WTC11 (cell line): ENCODE results near the gene PC. TPM values are rescaled to one million over a fixed set of nuclear protein-coding genes. Genes with fewer than 3 reads are reported as not detected.

Experiments used
- ATAC-seq: fragments of 200-7000 bp; cut with Tn5 transposase; 2 replicates; pipeline ENCODE4 v1.10.0; 2021; ENCODE audit warnings: mild to moderate bottlenecking, moderate library complexity
- CTCF ChIA-PET: fragments of 300-600 bp; sonication (Branson Sonifier 250); formaldehyde crosslinking; loops from one replicate; lab custom pipeline; 2021; ENCODE audit warnings: antibody characterized with exemption; lab: Charles Lee
- POLR2A ChIA-PET: fragments of 350-600 bp; sonication (Branson Sonifier 250); formaldehyde crosslinking; loops from one replicate; lab custom pipeline; 2021; ENCODE audit warnings: antibody characterized with exemption; lab: Charles Lee
- DNase-seq: peaks from one replicate; pipeline ENCODE4 v3.0.0; 2021; ENCODE audit warnings: low spot score
- H3K27ac Mint-ChIP-seq: 2 replicates; pipeline ENCODE4 v1.8.0; 2021; ENCODE audit warnings: mixed read lengths
- H3K27me3 Mint-ChIP-seq: 2 replicates; pipeline ENCODE4 v1.8.0; 2021; ENCODE audit warnings: low read depth, mild to moderate bottlenecking, moderate library complexity, mixed read lengths
- H3K36me3 Mint-ChIP-seq: 2 replicates; pipeline ENCODE4 v1.8.0; 2021; ENCODE audit warnings: mixed read lengths
- H3K4me1 Mint-ChIP-seq: 2 replicates; pipeline ENCODE4 v1.8.0; 2022; ENCODE audit warnings: mixed read lengths
- H3K4me3 Mint-ChIP-seq: 2 replicates; pipeline ENCODE4 v1.8.0; 2021; ENCODE audit warnings: mild to moderate bottlenecking, moderate library complexity, mixed read lengths
- H3K9me3 Mint-ChIP-seq: 2 replicates; pipeline ENCODE4 v1.8.0; 2021; ENCODE audit warnings: mixed read lengths
- CREM ChIP-seq: sonication (generic); formaldehyde crosslinking; IDR thresholded peaks from 2 replicates; pipeline ENCODE4 v1.8.1; 2022; ENCODE audit warnings: mild to moderate bottlenecking, missing genetic modification reagents, moderate library complexity
- EMX1 ChIP-seq: fragments of 250-450 bp; sonication (Bioruptor Pico); IDR thresholded peaks from 2 replicates; pipeline ENCODE4 v1.8.0; 2021; ENCODE audit warnings: mild to moderate bottlenecking
- ERG ChIP-seq: fragments of 250-450 bp; sonication (Bioruptor Pico); IDR thresholded peaks from 2 replicates; pipeline ENCODE4 v1.8.0; 2021; ENCODE audit warnings: mild to moderate bottlenecking
- ESRRA ChIP-seq: sonication (generic); formaldehyde crosslinking; IDR thresholded peaks from 2 replicates; pipeline ENCODE4 v1.8.1; 2022; ENCODE audit warnings: mild to moderate bottlenecking, missing genetic modification reagents, borderline replicate concordance
- FOXJ3 ChIP-seq: sonication (generic); formaldehyde crosslinking; IDR thresholded peaks from 2 replicates; pipeline ENCODE4 v1.9.0; 2021; ENCODE audit warnings: missing genetic modification reagents, mild to moderate bottlenecking, borderline replicate concordance
- FOXK1 ChIP-seq: sonication (generic); formaldehyde crosslinking; IDR thresholded peaks from 2 replicates; pipeline ENCODE4 v1.8.0; 2022; ENCODE audit warnings: mild to moderate bottlenecking, moderate library complexity, missing genetic modification reagents
- GRHL2 ChIP-seq: fragments of 250-450 bp; sonication (Bioruptor Pico); IDR thresholded peaks from 2 replicates; pipeline ENCODE4 v1.8.0; 2022; ENCODE audit warnings: mild to moderate bottlenecking, moderate library complexity; ENCODE audit not compliant: insufficient replicate concordance, severe bottlenecking
- IRF1 ChIP-seq: sonication (generic); formaldehyde crosslinking; IDR thresholded peaks from 2 replicates; pipeline ENCODE4 v1.8.0; 2023; ENCODE audit warnings: missing genetic modification reagents
- IRF2 ChIP-seq: sonication (generic); formaldehyde crosslinking; IDR thresholded peaks from 2 replicates; pipeline ENCODE4 v1.8.0; 2022; ENCODE audit warnings: low read depth, missing genetic modification reagents, borderline replicate concordance
- JAZF1 ChIP-seq: fragments of 250-450 bp; sonication (Bioruptor Pico); IDR thresholded peaks from 2 replicates; pipeline ENCODE4 v1.9.0; 2021; ENCODE audit warnings: moderate library complexity, mild to moderate bottlenecking, inconsistent platforms
- MAX ChIP-seq: sonication (generic); formaldehyde crosslinking; IDR thresholded peaks from 2 replicates; pipeline ENCODE4 v1.8.0; 2022; ENCODE audit warnings: mild to moderate bottlenecking, missing genetic modification reagents
- NFYB ChIP-seq: sonication (generic); formaldehyde crosslinking; conservative IDR thresholded peaks from 2 replicates; pipeline ENCODE4 v1.8.0; 2022; ENCODE audit warnings: low read depth, missing genetic modification reagents
- SMAD4 ChIP-seq: sonication (generic); formaldehyde crosslinking; IDR thresholded peaks from 2 replicates; pipeline ENCODE4 v1.8.0; 2022; ENCODE audit warnings: mild to moderate bottlenecking, missing genetic modification reagents
- ZNF219 ChIP-seq: sonication (generic); formaldehyde crosslinking; IDR thresholded peaks from 2 replicates; pipeline ENCODE4 v1.8.0; 2023; ENCODE audit warnings: missing genetic modification reagents, mild to moderate bottlenecking, borderline replicate concordance
- ZNF425 ChIP-seq: fragments of 250-450 bp; sonication (Bioruptor Pico); conservative IDR thresholded peaks from 2 replicates; pipeline ENCODE4 v1.9.0; 2021; ENCODE audit warnings: mild to moderate bottlenecking
- total RNA-seq: library from RNA; stranded (reverse); gene quantifications from 3 replicates; pipeline ENCODE4 v1.2.3, GENCODE V29; 2021
- TF ChIP-seq, protein P1 (sequence below): fragments of 250-450 bp; sonication (Bioruptor Pico); IDR thresholded peaks from 2 replicates; pipeline ENCODE4 v1.9.0; 2021; ENCODE audit warnings: mild to moderate bottlenecking
- TF ChIP-seq, protein P2 (sequence below): sonication (generic); formaldehyde crosslinking; IDR thresholded peaks from 2 replicates; pipeline ENCODE4 v1.8.1; 2022; ENCODE audit warnings: low read depth, mild to moderate bottlenecking, moderate library complexity, missing genetic modification reagents, borderline replicate concordance
- TF ChIP-seq, protein P3 (sequence below): sonication (generic); formaldehyde crosslinking; IDR thresholded peaks from 2 replicates; pipeline ENCODE4 v1.8.1; 2023; ENCODE audit warnings: mild to moderate bottlenecking, moderate library complexity, missing genetic modification reagents
- TF ChIP-seq, protein P4 (sequence below): sonication (generic); formaldehyde crosslinking; IDR thresholded peaks from 2 replicates; pipeline ENCODE4 v1.8.1; 2023; ENCODE audit warnings: mild to moderate bottlenecking, missing genetic modification reagents, moderate library complexity

The PC gene
- total RNA-seq, 1 experiment from 2014 or later, result 27.2 TPM

- Mint-ChIP-seq H3K9me3 (no peaks in the 10 kb centered on the region), H3K27ac (no peak overlapping the region)
- POLR2A ChIA-PET, result no interaction called here
These were observed 123.2 kb downstream of the PC start for GRCh38 chr11:66834943-66835342.

DNA sequence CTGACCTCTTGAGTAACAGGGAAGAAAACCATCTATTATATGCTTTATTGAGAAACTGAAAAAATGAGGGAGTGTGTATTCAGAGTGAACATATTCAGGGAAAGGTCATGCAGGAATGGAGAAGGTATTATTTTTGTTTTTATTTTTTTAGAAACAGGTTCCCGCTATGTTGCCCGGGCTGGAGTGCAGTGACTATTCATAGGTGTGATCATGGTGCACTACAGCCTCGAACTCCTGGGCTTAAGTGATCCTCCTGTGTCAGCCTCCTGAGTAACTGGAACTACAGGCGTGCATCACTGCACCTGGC lies 123.7 kb downstream of the PC start:
- no peaks in the 10 kb centered on the region for H3K36me3 Mint-ChIP-seq
- ATAC-seq (no peak), DNase-seq (no peak)
- H3K27ac Mint-ChIP-seq, result no peak overlapping the region; the same call in 1 of the 2 replicates
- H3K4me3 Mint-ChIP-seq, result no peak overlapping the region
- H3K4me1 Mint-ChIP-seq, result peaks cover 2% of the 10 kb centered on the region
- POLR2A ChIA-PET, result no interaction called here
- no peaks in the 10 kb centered on the region for H3K9me3 Mint-ChIP-seq
- no peaks in the 10 kb centered on the region for H3K27me3 Mint-ChIP-seq
- CTCF ChIA-PET, result interaction anchor here (0.5 to 2.2 kb wide), 23 partner anchors 9 to 413 kb away, joined by 3 to 22 read pairs (median 4); partner anchors contain the start of genes ACTN3, RBM4B, RCE1 and ZDHHC24
- no peak for TF ChIP-seq CREM (CRISPR knock-in tag)
- TF ChIP-seq ESRRA (CRISPR knock-in tag), result no peak
- no peak for TF ChIP-seq SMAD4 (CRISPR knock-in tag)
- TF ChIP-seq GRHL2, result no peak
- TF ChIP-seq FOXJ3, result no peak
- TF ChIP-seq JAZF1, result no peak
- TF ChIP-seq, protein P1, sequence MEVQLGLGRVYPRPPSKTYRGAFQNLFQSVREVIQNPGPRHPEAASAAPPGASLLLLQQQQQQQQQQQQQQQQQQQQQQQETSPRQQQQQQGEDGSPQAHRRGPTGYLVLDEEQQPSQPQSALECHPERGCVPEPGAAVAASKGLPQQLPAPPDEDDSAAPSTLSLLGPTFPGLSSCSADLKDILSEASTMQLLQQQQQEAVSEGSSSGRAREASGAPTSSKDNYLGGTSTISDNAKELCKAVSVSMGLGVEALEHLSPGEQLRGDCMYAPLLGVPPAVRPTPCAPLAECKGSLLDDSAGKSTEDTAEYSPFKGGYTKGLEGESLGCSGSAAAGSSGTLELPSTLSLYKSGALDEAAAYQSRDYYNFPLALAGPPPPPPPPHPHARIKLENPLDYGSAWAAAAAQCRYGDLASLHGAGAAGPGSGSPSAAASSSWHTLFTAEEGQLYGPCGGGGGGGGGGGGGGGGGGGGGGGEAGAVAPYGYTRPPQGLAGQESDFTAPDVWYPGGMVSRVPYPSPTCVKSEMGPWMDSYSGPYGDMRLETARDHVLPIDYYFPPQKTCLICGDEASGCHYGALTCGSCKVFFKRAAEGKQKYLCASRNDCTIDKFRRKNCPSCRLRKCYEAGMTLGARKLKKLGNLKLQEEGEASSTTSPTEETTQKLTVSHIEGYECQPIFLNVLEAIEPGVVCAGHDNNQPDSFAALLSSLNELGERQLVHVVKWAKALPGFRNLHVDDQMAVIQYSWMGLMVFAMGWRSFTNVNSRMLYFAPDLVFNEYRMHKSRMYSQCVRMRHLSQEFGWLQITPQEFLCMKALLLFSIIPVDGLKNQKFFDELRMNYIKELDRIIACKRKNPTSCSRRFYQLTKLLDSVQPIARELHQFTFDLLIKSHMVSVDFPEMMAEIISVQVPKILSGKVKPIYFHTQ (CRISPR knock-in tag), result no peak
- TF ChIP-seq FOXK1, result no peak
- TF ChIP-seq EMX1 (CRISPR knock-in tag), result no peak

More at GRCh38 chr11:66834943-66835342, 123.2 kb downstream of the PC start:
- ATAC-seq, result no peak
- Mint-ChIP-seq H3K36me3 (peaks cover under 1% of the 10 kb centered on the region; the same call in 1 of the 2 replicates), H3K4me3 (no peak overlapping the region)
- CTCF ChIA-PET, result interaction anchor here (0.5 to 2.2 kb wide), 23 partner anchors 8 to 413 kb away, joined by 3 to 22 read pairs (median 4); partner anchors contain the start of genes ACTN3, RBM4B, RCE1 and ZDHHC24
- TF ChIP-seq, protein P2, sequence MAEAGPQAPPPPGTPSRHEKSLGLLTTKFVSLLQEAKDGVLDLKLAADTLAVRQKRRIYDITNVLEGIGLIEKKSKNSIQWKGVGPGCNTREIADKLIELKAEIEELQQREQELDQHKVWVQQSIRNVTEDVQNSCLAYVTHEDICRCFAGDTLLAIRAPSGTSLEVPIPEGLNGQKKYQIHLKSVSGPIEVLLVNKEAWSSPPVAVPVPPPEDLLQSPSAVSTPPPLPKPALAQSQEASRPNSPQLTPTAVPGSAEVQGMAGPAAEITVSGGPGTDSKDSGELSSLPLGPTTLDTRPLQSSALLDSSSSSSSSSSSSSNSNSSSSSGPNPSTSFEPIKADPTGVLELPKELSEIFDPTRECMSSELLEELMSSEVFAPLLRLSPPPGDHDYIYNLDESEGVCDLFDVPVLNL, result no peak
- no peak for TF ChIP-seq FOXK1
- no peak for TF ChIP-seq NFYB (CRISPR knock-in tag)
- TF ChIP-seq MAX (CRISPR knock-in tag), result no peak
- no peak for TF ChIP-seq ZNF219
- TF ChIP-seq IRF2 (CRISPR knock-in tag), result no peak
- no peak for TF ChIP-seq IRF1
- TF ChIP-seq, protein P3, sequence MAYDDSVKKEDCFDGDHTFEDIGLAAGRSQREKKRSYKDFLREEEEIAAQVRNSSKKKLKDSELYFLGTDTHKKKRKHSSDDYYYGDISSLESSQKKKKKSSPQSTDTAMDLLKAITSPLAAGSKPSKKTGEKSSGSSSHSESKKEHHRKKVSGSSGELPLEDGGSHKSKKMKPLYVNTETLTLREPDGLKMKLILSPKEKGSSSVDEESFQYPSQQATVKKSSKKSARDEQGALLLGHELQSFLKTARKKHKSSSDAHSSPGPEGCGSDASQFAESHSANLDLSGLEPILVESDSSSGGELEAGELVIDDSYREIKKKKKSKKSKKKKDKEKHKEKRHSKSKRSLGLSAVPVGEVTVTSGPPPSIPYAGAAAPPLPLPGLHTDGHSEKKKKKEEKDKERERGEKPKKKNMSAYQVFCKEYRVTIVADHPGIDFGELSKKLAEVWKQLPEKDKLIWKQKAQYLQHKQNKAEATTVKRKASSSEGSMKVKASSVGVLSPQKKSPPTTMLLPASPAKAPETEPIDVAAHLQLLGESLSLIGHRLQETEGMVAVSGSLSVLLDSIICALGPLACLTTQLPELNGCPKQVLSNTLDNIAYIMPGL (CRISPR knock-in tag), result no peak
- TF ChIP-seq ERG, result no peak
- TF ChIP-seq, protein P4, sequence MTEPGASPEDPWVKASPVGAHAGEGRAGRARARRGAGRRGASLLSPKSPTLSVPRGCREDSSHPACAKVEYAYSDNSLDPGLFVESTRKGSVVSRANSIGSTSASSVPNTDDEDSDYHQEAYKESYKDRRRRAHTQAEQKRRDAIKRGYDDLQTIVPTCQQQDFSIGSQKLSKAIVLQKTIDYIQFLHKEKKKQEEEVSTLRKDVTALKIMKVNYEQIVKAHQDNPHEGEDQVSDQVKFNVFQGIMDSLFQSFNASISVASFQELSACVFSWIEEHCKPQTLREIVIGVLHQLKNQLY (CRISPR knock-in tag), result no peak
- TF ChIP-seq ZNF425 (CRISPR knock-in tag), result no peak
- TF ChIP-seq, all 79 proteins: peak for 0
- Mint-ChIP-seq H3K4me1 (peaks cover 2% of the 10 kb centered on the region), H3K27me3 (no peaks in the 10 kb centered on the region)
- DNase-seq, result no peak
